GDM1 (cell line): Measurements from ENCODE around the gene EHBP1.

Source experiments
- DNase-seq: peaks from one replicate; lab custom pipeline; 2025; lab: John Stamatoyannopoulos, UW

The EHBP1 gene

DNA sequence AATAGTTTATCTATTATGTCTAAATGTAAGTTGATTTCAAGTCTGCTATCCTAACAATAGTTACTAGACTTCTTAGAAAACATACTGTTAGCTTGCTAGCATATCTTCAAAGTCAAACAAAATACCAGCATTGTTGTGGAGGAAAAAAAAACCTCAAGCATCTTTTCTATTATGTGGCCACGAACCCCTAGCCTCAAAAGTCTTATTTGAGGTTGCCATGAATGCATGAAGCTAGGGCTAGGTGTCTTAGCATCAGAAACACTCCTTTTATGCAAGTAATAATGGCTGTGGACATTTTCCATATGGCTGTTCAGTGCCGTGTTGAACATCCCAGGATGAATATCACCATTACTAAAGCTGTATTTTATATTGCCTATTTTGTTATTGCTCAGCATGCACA lies 258.5 kb downstream of the EHBP1 start:
- DNase-seq: no peak

DNA sequence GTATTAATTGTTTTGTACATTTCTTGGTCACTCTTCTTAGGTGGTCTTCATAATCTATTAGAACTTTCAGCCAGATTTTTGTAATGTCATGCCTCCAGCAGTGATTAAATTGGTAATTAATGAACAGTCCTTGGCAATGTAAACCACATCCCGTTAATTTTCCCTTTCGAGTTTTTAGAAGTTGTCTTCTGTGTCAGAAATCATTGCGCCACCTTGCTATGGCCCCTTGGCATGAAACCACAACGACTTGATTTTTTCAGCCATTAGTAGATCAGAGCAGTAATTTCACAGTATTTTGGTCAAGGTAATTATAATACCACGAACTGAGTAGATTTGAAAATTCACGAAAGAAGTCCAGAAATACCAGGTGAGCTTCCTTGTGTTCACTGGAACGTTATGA lies 259.2 kb downstream of the EHBP1 start:
- DNase-seq: no peak

DNA sequence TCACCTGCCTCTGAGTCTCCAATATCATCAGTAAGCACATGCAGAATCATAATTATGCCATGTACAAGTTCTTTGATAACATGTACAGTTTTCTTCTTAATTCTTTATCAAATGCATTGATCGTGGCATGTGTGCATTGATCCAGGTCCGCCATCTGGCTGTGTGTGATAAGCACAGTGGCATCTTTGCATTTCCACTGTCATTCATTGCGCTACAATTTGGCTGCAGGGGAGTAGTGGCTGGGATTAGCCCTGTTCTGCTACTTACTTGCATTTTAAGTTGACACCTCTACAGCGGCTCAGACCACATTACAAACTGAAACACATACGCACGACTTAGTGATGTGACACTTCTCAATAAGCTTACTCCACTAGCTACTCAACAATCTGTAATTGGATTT lies 261.5 kb downstream of the EHBP1 start:
- DNase-seq: no peak

DNA sequence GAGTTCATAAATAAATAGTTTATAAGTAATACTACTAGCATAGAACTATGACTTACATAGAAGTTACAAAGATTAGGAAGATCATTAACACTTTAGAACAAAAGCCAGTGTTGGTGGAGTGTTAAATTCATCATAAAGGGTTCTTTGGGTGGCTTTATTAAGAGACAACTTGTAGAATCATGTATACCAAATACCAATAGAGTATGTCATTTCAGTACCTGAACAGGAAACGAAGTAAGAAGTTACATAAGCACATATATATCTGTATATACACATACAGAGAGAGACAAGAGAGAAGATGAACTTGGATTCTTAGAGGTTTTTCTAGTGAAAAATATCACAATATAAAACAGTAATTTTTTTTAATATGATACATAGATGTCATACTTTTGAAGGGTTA lies 262.7 kb downstream of the EHBP1 start:
- no peak for DNase-seq

DNA sequence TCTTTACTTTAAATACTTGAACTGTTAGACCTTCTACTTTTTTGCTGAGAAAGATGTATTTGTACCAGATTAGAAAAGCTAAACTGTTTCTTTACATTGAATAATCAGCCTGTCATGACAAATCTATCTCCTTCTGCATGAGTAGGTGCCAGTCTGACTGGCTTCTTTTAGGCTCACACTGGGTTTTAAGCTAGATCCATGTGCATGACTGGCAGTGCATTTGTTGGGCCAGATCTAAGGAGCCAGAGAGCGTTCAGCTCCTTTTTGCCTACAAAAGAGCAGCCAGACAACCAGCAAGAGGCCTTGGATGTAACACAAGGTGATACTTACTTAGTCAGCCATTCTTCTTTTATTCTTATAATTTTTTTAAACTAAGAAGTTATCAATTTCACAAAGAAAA lies 263.2 kb downstream of the EHBP1 start:
- DNase-seq: no peak

DNA sequence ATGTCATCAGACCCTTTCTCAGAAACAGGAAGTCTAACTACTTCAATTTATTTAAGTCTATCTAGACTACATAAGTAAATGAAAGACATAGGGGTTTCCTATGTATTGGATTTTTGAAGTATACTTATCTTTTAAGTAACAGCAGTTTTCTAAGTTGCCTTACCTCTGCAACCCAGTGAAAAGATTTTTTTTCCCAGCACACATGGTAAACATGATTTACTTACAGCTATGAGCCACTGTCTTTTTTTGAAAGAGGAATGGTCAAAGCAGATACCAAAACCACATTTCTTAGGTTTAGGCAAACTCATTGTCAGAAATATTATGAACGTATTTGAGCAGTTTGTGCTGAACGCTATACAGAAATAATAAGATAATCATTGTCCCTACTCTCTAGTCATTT lies 266.4 kb downstream of the EHBP1 start:
- no peak for DNase-seq

DNA sequence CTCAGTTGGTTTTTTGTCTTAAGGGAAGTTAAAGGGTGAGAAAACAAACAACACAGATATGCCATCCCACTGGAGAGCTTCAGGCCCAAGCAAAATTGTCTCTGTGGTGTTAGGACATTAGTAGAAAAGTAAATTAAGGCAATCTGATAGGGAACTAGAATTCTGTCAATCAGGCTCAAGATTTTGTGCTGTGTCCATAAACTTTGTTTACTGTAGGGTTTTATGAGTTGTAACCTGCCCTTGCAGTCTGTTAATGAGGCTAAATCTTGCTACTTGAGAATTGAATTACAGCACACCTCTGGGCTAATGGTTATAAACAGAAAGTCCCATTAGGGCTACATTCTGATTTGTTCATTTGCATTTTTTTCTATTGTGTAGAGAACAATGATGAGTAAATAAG lies 267.1 kb downstream of the EHBP1 start:
- DNase-seq: no peak

DNA sequence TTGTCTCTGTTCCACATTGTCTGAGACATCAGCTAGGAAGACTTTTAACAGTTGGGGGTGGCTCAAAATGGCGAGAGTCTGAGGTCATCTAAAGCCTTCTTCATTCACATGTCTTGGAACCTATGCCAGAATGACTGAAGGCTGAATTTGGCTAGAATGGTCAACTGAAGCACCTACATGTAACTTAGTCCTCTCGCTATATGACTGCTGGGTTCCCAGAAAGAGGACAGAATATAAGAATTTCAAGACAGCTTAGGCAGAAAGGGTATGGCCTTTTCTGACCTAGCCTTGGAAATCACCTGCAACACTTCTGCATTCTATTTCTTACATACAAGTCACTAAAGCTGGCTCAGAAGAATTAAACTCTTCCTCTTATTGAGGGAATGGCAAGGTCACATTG lies 269.5 kb downstream of the EHBP1 start:
- no peak for DNase-seq

DNA sequence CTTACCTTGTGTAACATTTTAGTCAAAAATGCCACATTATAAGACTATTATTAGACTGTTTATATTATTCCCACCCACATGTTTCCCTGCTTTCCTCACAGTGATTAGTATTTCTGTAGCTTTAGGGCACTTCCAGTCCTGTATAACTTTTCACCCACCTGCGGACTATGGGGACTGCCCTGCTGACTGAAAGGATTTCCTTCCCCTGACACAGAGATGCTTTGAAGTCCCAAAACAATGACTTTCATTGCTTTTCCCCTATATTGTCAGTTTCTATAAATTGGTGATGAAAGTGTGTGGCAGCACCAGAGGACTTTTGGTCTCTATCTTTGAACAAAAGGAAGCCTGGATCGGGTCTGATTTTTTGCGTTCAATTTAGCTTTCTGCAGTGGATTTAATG lies 286.1 kb downstream of the EHBP1 start:
- DNase-seq: no peak

DNA sequence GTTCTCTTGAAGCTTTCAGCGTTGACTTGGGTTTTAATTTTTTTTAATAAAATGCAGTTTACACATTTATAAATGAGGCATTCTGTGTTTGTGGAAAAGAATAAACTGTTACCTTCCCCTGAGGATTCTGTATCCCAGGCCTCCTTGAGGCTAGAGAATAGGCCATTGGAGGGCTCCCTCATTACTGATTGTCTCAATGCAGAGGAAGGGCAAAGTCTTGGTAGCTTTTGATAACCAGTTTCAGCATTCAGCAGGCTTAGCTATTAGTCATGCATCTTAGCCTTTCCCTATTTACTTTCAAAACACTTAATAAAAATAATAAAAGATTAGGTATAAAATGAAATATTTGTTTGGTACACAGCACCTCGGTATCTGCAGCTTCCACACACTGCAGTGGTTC lies 287.0 kb downstream of the EHBP1 start:
- no peak for DNase-seq

DNA sequence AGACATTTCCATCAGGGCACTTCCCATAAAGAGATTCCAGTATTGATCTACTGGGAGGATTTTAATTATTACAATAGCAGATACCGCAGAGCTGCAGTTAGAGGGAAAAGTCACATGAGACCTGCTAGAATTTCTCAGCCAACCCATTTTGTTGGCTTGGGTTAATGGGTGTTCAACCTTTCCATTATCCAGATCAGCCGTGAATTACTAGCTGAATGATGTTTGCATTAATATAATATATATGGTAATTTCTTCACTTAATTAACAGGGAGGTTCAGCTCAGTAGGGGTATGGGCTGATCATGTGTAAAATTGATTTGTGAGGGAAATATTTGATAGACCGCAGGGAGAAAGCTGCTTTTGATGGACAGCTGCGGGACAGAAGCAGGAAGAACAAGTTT lies 288.7 kb downstream of the EHBP1 start:
- no peak for DNase-seq

DNA sequence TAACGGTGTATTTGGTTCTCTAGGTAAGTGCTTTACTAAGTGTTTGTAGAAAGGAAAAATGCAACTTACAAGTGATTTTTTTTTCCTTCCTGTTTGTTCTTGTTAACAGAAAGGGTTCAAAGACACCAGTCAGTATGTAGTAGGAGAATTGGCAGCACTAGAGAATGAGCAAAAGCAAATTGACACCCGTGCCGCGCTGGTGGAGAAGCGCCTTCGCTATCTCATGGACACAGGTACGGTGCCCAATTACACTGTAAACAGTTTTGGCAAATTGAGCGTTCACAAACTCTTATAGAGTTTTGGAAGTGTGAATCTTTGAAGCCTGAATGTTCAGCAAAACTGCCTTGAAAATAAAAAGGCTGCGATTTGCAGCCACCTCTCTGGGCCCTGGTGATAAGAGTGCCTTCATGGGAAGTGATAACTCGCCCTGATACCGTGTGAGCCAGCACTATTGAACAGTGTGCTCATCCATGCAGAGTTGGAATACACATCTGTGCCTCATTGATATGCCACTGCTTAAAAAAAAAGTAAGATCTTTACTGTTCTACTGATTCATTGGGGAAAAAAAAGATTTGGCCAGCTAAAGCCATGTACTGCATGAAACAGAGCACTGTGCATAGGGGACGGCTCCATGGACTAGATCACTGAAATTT lies 291.1 kb downstream of the EHBP1 start:
- no peak for DNase-seq

DNA sequence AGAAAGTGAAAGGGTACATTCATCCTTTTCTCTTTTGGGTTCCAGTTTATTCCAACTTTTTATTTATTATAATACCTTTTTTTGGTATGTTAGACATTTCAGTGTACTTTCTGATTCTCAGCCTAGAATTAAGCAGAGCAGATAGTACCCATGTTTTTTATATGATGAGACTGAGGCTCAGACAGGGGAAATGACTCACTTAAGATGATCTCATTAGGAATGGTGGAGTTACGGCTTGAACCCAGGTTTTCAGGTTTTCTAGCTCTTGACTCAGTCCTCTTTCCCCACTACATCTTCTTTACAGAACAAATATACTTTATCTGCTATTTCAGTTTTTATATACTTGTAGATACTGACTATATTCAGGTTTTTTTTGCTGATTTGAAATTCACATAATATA lies 293.4 kb downstream of the EHBP1 start:
- no peak for DNase-seq

DNA sequence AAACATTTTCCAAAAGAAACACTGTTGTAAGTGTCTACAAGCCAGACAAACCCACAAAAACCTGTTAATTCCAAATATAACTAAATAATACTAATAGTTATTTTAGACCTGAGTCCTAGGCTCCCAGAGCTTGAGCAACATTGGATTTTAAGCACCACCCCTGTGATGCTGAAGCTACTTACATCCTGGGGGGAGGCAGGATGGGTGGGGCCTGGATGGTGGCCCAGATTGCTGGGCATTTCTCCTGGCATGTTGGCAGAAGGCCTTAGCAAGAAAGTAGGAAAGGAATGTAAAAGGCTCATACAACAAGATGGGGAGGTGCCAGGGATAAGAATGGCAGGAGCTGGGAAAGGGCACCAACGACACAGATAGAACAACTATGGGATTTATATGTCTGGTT lies 294.4 kb downstream of the EHBP1 start:
- DNase-seq: no peak

DNA sequence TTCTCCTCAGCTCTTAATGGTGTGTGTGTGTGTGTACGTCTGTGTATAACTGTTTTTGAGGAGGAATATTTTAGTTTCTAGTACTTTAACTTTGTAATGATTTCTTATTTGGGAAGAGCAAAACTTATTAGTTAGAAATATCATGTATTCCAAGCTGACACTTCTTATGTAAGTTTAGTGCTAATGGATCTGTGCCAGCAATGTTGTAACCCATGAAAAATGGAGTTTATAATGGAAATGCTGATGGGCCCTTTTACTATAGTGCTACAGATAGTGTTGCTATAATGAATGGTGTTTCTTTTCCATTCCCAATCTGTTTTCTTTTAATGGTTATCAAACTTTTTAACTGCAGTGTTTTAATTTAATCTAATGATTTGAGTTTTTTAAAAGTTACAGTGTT lies 295.3 kb downstream of the EHBP1 start:
- DNase-seq: no peak

DNA sequence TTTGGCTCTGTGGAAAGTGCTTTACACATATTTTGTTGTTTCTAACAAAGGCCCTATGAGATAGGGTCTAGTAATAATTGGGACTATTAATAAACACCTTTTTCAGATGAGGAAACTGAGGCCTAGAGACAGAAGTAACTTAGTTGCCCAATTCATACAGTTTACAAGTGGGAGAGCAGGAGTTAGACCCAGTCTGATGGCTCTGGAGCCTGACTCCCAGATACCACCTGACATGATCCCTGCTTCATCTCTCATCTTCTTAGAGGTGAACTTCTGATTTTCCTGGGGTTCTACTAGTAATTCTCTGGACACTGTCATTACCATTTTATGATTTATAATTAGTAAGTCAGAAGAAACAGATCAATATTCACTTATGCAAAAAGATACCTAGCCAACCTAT lies 296.1 kb downstream of the EHBP1 start:
- no peak for DNase-seq

DNA sequence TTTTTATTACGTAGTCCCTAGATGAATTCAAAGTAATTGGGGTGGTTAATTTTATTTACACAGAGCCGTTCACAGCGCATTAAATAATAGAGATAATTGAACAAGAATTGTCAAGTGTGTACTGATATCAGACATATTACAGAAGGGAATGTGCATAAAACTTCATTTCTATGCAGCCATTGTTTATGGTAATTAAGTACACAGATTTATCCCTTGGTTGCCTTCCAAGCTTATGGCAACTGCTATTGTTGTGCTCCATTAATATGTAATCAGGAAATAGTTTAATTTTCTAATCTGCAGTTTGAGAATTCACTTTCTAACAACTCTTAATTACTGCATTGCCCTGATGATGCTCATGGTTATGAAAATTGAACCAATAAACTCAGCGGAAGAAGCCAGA lies 297.8 kb downstream of the EHBP1 start:
- no peak for DNase-seq

DNA sequence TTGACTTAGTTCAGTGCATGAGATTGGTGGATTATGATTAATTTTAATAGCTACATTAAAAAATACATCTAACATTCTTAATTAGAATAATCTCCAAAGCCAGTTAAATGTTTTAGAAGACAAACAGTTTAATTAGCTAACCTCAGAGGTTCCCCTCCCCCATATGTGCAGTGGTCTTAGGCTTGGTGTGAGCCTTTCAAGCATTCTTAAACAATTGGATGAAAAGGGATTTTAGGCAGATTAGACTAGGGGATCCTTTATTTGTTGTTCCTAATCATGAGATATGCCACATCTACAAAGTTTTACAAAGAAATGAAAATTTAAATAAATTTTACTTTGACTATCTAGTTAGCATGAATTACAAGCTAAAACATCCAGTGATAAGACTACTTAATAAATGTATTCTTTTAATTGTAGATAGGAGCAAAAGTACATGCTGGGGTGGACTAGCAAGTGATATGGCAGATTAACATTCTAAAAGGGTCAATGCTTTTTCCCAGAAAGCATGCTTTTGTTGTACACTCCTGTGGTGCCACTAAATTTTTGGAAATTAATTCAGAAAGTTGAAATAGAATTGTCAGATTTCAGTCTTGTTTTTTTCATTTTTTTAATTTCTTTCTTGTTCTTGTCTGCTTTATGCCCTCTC lies 302.4 kb downstream of the EHBP1 start:
- DNase-seq: no peak

DNA sequence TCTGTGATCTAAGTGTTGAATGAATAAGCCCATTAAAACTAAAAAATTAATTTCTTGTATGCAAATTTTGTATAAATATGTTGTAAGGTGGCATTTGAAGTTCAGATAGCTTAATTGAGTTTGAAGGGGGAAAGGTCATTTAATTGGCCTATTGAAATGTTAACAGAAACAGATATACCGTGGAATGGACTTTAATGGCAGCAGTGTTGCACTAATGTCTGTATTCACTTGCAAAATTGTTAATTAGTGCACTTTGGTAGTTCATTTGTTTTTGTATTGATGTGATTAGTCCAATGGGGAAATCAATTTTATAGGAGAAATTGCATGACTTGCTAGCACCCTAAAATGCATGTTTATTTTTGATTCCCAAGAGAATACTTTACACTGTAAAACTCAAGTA lies 303.3 kb downstream of the EHBP1 start:
- no peak for DNase-seq

DNA sequence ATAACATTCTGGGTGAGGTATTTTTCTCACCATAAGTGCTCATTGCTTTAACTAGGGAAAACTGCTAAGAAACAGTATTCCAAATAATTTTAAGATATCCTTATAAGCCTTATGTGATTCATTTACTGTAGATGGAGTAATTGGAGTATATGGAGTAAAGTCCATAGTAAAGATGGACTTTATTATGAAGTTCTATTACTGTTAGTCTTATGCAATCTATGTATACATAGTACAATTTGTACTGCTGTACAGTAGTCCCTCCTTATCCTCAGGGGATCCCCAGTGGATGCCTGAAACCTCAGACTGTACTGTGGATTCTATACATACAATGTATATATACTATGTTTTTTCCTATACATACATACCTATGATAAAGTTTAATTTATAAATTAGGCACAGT lies 304.0 kb downstream of the EHBP1 start:
- no peak for DNase-seq

DNA sequence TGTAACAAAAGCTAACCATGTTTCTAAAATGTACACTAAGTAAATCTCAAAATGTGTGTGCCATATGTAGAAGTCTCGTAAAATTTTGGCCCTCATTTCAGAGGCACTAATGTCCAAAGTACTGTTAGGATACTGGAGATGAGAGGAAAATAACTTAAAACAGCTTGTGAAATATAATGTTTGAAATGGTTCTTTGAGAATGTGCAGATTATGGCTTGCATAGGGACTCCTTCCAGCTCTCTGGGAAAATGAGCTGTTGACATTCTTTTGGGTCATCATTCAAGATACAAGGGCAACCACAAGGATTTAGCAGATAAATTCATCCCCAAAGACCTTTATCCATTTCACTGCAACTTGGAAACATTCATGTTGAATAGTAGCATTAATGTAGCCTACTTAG lies 307.0 kb downstream of the EHBP1 start:
- no peak for DNase-seq

DNA sequence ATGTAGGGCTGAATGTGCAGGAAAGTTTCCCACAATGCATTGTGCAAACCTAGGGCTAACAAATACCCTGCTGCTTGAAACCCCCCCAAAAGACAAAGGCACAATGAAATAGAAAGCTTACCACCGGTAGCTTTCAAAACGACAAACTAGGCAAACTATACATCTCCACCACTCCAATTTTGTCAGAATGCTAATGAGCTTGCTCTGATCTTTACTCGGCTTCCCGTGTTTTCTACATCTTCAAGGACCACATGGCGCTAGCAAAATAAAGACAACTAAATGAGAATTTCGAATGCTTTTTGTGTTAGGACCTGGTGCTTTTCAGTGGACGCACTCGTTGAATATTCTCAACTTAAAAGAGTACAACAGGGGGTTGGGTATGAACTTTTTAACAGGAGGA lies 307.9 kb downstream of the EHBP1 start:
- no peak for DNase-seq

DNA sequence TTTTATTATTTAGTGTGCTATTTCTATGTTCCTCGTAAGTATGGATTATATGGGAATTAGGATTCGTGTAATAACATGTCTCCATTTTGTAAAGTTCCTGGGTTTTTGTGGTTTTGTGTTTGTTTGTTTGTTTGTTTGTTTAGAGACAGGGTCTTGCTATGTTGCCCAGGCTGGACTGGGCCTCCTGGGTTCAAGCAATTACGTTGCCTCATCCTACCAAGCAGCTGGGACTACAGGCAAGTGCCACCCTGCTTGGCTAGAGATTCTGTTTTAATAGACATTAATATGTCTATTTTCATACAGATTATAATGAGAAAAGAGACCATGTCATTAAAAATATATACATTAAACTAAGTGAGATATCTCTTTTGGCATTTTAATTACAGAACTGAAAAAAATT lies 309.9 kb downstream of the EHBP1 start:
- no peak for DNase-seq

DNA sequence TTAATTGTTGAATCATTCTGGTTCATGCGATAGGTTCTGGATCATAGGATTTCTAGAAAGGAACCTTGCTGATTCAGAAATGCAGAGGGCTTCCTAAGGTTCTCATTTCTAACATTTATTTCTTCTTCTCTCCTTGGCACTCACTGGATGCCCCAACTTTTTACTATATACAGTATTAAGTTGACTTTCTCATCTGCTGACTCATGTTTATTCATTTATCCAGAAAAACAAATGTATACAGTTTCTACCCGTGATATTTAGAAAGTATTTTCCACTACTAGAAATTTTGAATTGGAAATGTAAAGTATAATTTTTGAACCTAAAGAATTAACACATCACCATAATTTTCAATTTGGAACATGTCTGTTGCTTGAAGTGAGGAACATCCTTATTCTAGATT lies 312.9 kb downstream of the EHBP1 start:
- no peak for DNase-seq
